Activated CD4-positive, alpha-beta T cell treated with anti-CD3 and anti-CD28 coated beads, Interleukin-2, Interleukin-6, amounts not matched to agents 100 ng/mL and 50 ng/mL, durations not matched to agents 16 hours and 8 hours (primary cell): ENCODE results near the gene ZBTB16.

ENCODE experiments used
- DNase-seq: peaks from one replicate; pipeline ENCODE4 v3.0.0-alpha.2; 2020

ZBTB16 gene

DNA sequence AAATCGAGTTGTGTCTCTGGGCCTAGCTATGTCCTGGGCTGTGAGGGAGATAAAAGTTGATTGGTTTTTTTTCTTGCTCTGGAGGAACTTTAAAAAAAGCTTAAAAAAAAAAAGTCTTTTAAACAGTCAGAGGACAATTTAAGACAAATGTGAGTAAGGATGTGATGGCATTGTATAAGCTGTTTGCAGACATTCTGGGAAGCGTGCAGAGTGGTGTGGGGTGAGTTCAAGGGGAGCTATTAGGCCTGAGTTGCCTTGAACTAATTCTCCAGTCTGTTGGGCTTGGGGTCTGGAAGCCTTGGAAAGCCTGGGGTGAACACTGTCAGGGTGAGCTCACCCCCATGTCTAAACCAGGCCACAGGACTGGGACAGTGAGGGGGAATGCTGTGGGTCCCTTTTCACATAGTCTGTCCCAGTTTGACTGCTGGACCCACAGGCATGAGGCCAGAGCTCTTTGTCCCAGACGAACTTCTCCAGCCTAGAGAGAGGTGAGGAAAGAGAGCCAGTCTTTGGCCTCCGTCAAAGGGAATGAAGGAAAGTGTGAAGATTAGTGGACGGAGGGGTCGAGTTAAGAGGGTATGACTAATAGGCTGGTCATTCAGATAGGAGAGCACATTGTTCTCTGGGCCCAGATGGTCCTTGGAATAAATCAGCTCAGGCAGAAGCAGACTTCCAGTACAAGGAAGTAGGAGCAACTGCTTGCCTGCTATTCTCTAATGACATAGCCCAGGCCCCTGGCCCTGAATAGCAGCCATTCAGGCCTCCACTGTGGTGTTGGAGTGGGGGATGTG, 160.2 kb downstream of the ZBTB16 start:
- no peak for DNase-seq

DNA sequence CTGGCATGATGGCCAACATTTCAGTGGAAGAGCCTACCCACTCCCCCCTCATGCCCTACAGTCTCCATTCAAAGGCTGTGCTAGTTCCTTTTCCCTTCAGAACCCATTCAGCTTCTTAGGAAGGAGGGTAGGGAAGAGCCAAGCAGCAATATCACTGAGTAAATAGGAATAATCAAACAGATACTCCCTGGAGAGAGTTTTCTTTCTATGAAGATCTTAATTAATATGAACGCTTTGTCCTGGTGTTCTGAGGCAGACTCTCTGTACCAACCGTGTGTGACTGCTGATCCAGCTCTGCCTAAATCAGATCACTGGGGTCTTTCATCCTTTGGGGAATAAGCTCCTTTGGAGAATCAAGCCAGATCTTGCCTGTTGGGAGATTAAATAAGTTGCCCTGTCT, 161.5 kb downstream of the ZBTB16 start:
- no peak for DNase-seq

DNA sequence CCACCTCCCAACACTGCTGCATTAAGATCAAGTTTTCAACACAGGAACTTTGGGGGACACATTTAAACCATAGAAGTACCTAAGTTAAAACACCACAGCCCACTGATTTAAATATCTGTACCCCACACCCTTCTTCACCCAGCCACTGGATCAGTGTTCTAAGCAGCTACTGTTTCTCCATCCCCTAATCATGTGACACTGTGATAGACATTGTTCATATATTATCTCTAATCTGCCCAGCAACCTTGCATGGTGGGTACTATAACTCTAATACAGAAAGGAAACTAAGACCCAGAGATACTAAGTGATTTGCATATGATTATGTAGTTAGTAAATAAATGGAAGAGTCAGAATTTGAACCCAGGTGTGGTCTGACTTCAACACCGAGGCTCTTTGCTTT, 166.2 kb downstream of the ZBTB16 start:
- no peak for DNase-seq

DNA sequence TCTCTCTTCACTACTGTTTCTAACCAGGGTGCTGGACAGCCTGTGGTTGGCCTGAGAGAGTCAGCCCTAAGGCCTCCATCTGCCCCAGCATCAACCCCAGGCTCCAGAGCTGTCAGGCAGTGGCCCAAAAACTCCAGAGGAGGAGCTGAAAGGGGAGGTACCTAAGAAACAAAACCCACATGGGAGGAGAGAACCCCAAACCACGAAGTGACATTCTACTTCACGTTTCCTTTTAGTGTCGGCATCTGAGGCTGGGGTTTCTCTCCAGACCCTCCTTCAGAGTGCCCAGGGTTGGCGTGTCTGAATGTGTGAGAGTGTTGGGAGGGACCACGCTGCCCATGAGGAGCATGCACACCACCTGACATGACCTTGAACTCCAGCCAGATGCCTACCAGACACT, 166.8 kb downstream of the ZBTB16 start:
- no peak for DNase-seq

DNA sequence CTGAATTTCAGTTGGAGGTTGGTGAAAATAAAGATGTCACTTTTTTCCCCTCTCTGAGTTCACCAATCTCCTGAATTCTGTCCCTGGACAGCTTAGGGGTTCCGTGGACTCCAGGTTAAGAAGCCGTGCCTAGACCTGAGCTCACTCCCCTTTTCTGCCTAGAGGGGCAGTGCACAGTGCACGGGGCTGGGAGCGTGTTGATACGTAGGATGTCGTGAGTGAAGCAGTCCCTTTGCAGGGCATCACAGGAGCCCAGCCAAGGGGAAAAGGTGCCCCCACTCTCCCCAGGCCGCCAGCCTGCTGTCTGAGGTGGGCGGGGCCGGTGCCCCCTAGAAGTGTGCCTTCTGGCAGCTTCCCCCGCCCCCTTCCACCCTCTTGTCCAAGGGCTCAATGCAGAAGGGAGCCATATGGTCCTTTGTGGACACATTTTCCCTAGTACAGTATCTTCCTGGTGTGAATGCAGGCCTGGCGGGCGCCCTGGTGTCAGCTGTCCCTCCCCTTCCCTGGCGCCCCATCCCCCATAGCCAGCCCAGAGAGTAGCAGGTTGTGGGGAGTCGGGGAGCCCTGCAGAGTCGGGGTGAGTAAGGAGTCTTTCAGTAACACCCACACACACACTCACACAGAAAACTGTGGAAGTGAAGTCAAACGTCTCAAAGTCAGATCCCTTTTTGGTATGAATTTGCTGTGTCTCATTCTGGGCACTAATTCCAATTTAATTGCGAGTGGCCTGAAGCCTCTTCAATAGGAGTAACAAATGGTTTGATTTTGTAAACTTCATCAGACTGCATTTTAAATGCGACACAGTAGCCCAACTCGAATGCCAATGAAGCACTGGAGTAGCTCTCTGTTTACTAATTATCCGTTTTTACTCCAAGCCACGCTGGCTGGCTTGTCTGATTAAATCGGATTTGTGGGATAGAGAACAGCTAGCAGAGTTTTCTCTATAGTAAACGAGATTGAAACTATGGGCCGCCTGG, 169.2 kb downstream of the ZBTB16 start:
- DNase-seq = no peak

DNA sequence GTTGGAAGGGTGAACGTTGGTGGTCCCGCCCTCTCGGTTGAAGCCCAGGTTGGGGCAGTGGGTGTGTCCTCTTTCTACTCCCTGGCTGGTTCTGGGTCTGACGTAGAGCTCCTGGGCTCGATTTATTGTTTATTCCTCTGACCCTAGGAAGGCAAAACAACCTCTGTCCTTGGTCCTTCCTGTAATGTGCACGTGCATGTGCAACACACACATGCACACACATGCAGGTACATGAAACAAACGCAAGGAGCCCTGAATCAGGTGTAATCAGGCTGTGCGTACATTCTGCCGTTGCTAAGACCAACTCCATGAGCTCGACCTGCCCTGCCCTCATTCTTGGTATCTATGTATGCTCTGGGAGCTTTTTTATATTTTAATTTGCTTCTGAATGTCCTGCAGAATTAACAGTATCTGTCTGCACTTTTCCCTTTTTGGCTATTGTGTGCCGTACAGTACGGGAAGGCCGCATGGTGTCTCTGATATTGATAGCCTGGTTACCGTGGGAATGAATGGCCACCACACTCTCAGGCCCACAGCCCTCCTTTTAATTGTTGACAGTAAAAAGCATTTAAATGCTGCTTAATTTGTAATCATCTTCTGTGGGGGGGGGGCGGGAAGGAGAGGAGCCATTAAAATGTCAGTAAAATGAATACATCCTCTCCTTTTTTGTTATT, 170.7 kb downstream of the ZBTB16 start:
- no peak for DNase-seq

DNA sequence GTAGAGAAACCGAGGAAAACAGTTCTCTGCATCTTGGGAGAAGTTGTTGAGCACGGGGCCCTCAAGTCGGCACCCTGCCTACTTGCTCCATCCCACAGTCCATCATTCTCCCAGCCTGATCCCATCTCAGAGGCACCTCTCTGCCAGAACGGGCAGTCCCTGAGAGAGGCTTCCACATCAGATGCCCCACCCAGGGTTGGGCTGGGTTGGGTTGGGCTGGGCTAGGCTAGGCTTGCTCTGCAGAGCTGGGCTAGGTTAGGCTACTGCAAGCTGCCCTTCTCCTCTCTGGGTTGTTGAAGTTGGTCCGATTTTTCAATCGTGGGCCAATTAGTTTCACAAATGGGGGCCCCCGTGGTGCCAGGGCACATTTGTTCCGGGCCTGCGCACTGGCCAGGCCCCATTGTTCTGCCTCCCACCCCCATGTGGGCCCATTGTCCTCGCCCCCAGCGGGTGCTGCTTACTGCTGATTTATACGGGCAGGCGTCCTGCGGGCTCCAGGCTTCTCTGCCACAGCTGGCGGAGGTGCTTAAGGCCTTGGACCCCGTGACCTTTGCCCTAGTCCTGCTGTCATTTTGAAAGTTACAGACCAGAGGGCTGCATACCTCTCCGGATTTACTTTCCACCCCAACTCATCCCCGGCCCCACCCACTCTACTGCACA, 173.0 kb downstream of the ZBTB16 start:
- no peak for DNase-seq

DNA sequence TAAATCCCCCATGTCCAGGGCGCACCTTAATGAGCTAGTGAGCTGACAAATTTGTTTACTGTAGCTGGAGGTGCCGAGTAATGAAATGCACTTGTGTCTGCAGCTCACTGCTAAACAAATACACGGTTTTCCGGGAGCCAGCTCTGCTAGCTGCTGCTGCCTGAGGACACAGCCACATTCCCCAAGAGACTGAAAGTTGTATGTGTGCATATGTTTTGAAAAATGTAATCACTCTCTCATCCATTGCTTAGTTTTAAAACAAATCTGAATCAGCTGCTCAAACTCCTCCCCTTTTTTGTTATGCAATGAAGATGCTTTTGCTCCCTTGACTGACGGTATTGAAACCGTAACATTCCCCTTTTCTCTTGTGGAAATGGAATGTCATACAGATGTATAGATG, 174.2 kb downstream of the ZBTB16 start:
- DNase-seq = no peak

DNA sequence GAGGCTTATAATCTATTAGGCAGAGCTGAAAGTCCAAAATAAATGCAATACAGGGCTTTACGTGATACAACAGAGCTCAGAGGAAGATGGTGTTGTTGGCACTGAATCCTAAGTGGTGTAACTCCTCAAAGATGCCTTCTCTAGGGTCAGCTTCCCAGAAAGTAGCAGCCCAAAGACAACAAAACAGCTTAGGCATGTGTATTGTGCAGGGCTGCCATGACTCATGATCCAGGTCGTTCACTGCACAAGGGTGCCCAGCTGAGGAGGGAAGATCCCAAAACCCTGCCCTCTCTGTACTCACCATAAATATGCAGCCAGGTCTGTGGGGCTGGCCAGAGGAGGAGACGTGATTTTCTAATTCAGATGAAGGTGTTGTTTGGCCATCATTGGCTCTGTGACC, 177.3 kb downstream of the ZBTB16 start:
- no peak for DNase-seq

DNA sequence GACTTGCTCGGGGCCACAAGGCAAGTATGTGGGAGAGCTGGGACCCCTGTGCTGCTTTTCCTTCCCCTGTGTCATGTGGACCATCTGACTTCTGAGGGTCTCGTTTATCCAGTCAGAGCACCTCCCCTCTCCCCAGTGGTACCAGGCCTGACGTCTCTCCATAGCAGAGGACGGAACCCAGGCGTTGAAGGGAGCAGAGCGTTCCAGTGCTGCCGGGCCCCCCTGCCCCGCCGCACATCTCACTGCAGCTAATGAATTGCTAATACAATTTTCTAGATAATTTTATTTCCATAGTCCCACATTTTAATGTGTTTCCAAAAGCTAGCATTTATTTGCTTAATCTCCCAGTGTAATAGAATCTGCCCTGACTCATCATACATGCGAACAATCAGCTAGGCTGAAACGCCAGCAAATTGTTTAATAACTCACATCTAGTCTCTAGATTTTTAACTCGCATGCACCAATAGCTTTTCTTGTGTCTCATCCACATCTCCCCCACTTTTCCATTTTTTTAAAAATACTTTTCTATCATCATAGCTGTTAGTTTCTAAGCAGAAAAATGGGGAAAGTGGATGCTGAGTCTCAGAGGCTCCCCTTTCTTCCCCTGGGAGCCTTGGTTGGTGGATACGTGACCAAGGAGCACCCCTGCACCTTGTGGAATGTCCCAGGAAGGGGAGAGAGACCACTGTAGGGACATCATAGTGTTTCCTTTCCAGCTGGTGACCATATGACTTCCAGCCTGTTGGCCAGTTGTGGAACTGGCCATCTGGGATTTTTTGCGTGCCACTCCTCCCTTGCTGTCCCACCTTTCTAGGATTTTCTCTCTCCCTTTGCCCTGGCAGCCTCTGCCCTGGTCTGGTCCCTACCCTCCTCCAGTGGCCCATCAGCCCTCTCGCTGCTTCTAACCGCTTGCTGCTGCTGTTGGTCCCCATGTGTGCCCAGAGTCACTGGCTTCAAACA, 178.1 kb downstream of the ZBTB16 start:
- no peak for DNase-seq

DNA sequence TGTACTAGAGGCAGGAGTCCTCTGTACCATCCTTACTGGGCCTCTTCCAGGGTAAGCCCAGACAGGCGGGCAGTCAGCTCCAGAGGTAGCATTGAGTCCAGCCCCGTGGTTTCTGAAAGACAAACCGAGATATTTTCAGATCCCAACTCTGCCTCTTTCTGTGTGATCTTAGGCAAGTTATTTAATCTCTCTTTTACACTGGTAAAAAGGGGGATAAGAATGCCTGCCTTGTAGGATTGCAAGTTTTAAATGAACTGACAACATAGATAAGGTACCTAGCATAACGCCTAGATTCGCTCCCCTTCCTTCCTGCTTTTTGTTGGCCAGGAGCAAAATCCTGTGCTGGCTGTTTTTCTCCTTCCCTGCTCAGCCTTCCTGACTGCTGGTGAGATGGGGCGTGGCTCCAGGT, 180.2 kb downstream of the ZBTB16 start:
- no peak for DNase-seq

DNA sequence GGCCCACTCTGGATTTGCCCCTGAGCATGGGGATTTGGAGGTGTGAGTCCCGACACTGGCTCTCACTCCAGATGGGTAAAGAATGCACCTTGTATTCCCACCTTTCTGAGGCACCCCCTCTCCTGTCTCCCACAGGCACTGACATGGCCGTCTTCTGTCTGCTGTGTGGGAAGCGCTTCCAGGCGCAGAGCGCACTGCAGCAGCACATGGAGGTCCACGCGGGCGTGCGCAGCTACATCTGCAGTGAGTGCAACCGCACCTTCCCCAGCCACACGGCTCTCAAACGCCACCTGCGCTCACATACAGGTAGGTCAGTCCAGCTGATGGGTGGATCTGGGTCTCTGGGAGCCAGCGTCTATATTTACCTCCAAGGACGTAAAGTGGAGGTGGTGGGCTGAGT, 182.5 kb downstream of the ZBTB16 start:
- no peak for DNase-seq

DNA sequence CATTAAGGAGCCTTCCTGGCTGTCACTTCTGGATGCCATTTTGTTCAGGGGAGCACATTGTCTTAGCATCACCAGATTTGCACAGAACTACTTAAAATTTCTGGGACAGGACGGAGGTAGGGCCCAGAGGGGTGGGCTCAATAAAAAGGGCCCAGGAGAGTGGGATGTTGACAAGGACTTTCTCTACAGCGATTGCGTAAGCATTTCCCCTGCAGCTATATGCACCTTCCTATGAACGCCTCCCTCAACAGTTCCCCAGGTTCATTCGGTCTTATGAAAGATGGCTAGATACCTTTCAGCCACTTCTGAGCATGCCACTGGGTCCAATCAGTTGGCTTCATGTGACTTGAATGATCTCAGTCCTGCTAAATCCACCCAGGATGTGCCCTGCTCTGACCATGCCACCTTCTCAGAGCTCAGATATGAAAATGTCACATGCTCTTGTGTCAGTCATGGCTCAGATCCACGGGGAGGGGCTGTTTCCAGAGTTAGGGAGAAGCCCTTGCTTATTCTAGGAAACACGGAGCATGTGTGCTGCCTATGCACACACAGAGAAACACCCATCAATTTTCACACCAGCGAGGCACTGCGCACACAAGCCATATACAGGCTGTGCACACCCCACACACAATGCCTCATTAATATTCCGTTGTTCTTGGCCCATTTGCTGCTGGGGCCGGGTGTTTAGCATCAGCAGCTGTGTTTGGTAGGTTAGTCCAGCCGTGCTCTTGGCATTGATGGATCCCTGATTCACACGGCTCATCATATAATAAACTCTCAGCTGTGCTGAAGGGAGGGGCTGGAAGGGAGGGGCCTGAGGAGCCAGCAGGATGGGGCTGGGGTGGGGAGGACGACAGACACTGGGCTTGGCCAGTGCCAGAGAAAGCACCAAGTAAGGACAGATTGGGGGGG, 184.2 kb downstream of the ZBTB16 start:
- DNase-seq = no peak

DNA sequence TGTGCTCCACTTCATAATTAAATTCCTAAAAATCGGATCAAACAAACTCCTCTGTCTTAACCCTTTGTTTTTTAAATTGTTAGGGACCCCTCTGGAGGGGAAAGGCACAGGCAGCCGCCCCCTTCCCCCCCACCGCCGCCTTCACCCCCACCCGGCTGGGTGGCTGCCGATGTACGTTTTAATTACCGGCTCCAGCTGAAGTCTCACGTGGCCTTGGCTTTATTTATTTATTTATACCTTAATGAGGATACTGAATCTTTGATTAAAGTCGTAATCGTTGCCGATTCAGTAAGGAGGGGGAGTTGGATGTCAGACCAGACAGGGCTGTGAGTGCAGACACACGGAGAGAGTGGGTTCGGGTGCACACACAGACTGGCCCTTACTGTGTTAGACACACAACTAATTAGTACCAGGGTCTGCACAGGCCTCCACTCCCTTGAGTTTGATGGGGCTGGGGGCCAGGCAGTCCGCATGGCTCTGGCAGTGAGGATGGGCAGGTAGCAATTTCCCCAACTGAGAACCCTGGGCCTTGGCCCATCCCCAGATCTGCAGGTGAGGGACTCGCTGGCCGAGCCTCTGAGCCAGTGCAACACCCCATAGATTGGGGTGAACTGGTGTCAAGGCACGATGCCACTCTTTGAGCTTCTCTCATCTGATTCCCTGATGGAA, 185.3 kb downstream of the ZBTB16 start:
- DNase-seq = no peak

DNA sequence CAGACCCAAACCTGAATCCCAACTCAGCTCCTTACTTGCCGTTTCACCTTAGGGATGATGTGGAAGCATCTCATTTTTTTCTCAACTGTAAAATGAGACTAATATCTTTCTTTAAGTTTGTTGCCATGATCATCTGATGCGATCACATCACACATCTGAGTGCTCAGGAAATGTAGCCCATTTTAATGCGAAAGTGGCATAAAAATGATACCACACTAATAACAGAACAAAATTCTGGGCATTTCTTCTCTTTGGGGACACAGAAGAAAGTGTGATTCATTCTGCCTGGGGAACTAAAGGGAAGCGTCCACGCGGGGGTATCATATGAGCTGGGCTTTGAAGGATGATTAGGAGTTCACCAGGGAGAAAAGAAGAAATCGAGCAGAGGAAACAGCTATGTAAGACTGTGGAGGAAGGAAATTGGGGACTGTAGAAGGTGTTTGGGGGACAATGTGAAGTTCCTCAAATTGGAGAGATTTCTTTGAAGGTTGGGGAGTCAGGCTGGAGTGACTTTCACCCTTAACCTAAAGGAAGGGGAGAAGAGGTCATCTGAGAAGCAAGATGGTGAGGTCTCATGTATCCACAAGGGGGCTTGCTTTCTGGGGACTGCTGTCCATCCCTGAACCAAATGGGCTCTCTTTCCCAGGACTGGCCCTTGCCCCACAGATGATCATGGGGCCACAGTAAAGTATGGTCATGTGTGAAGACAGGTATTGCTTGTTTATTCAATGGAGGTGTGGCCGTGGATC, 187.0 kb downstream of the ZBTB16 start:
- DNase-seq = no peak

DNA sequence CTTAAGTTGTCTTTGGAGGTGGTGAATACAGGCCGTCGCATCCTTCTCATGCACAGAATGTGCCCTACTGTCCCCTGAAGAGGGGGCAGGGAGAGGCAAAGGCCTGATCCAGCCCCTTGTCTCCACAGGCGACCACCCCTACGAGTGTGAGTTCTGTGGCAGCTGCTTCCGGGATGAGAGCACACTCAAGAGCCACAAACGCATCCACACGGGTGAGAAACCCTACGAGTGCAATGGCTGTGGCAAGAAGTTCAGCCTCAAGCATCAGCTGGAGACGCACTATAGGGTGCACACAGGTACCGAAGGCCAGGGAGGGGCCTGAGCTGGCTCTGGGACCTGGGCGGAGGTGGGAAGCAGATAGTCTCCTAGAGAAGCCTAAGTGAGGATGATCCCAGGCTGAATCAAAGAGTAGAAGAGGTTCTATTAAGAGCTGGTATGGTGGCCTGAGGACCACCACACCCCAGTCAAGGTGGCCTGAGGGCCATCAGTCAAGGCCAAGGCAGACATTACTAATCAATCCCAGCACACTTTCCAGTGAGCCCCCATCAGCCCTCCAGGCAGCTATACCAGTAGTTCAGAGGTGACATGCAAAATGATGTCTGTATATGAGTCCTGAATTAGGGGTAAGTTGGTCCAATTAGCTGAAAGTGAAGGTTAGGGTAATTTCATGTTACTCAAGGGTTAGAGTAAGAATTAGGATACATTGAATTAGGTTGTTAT, 187.7 kb downstream of the ZBTB16 start:
- DNase-seq = no peak

DNA sequence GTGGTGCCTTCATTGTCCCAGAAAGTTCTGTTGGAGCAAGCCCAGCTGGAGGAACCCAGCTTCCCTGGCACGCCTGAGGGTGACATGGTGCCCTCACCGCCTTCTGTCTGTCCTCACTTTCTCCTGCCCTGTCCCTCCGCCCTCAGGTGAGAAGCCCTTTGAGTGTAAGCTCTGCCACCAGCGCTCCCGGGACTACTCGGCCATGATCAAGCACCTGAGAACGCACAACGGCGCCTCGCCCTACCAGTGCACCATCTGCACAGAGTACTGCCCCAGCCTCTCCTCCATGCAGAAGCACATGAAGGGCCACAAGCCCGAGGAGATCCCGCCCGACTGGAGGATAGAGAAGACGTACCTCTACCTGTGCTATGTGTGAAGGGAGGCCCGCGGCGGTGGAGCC, 190.7 kb downstream of the ZBTB16 start:
- no peak for DNase-seq

DNA sequence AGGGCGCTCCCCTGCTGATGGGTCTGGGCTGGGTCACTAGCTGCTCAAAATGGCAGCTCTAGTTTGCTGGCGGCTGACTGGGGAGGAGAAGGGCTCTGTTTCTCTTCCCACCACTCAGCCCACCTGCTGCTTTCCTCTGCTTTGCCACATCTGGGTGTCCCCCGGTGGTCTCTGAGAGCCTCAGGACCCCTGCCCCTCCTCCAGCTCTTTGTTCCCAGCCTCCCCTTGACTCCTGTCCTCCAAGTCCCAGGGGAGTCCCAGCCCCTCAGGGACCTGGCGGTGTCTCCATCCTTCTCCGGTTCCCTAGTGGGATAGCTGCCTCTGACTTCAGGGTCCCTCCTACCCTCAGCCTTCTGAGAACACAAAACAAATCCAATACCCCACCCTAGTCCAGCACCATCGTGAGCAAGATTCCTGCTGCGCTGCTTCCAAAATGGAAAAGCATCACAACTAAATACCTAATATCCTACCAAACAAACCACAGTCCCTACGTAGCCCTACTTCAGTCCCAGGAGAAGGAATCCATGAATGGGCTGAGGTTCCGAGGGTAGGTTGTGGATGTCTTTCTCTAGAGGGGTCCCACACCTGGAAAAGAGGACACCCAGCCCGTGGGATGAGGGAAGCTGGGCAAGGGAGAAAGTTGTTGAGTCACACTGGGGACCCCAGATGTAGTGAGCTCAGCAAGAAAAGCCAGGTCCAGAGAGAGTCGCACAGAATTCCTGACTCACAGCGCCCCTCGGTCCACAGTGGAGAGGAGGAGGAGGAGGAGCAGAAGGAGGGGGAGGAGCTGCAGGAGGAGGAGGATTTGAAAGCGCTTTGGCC, 191.7 kb downstream of the ZBTB16 start:
- DNase-seq = no peak
